Activated CD4-positive, alpha-beta memory T cell treated with anti-CD3 and anti-CD28 coated beads for 36 hours (primary cell): Measurements from ENCODE around the gene COL4A2. TPM values are rescaled to one million over a fixed set of nuclear protein-coding genes. Genes with fewer than 3 reads are reported as not detected.

ENCODE experiments used
- CTCF ChIA-PET: fragments of 350-600 bp; sonication (Branson Sonifier 250); formaldehyde crosslinking; loops from one replicate; lab custom pipeline; 2021; ENCODE audit warnings: antibody characterized with exemption, inconsistent platforms; lab: Charles Lee
- POLR2A ChIA-PET: fragments of 350-600 bp; sonication (Branson Sonifier 250); formaldehyde crosslinking; loops from one replicate; lab custom pipeline; 2021; ENCODE audit warnings: antibody characterized with exemption; lab: Charles Lee
- DNase-seq: peaks from one replicate; pipeline ENCODE4 v3.0.0-alpha.2; 2020
- H3K27ac Mint-ChIP-seq: one replicate; pipeline ENCODE4 v1.8.0; 2021; ENCODE audit warnings: mixed read lengths
- H3K27me3 Mint-ChIP-seq: one replicate; pipeline ENCODE4 v1.8.0; 2021; ENCODE audit warnings: mixed read lengths
- H3K36me3 Mint-ChIP-seq: one replicate; pipeline ENCODE4 v1.8.0; 2021; ENCODE audit warnings: mixed read lengths
- H3K4me1 Mint-ChIP-seq: one replicate; pipeline ENCODE4 v1.8.0; 2021; ENCODE audit warnings: low read depth, mixed read lengths
- H3K4me3 Mint-ChIP-seq: one replicate; pipeline ENCODE4 v1.8.0; 2021; ENCODE audit warnings: mild to moderate bottlenecking, mixed read lengths
- H3K9me3 Mint-ChIP-seq: one replicate; pipeline ENCODE4 v1.8.0; 2021; ENCODE audit warnings: mixed read lengths
- intact Hi-C: fragments of 100-400 bp; cut with micrococcal nuclease; formaldehyde crosslinking; loops from one replicate; pipeline ENCODE4 v1.15.1; 2023
- total RNA-seq, 2 experiments: library from RNA; stranded (reverse); gene quantifications; one replicate each; pipeline ENCODE4 v1.2.3, GENCODE V29; 2021

Gene COL4A2
- total RNA-seq, 2 experiments from 2014 or later, result not detected

- ChIA-PET CTCF (no interaction called here), POLR2A (no interaction called here)
- H3K27ac Mint-ChIP-seq, result no peak overlapping the region
- H3K4me3 Mint-ChIP-seq, result no peak overlapping the region
- H3K36me3 Mint-ChIP-seq, result no peaks in the 10 kb centered on the region
- no peak for DNase-seq
- H3K27me3 Mint-ChIP-seq, result peaks cover 36% of the 10 kb centered on the region
- intact Hi-C loops, result no loop called here
- H3K4me1 Mint-ChIP-seq, result no peaks in the 10 kb centered on the region
- H3K9me3 Mint-ChIP-seq, result no peaks in the 10 kb centered on the region
Observed at GRCh38 chr13:110435331-110435730, 128.2 kb downstream of the COL4A2 start.

DNA sequence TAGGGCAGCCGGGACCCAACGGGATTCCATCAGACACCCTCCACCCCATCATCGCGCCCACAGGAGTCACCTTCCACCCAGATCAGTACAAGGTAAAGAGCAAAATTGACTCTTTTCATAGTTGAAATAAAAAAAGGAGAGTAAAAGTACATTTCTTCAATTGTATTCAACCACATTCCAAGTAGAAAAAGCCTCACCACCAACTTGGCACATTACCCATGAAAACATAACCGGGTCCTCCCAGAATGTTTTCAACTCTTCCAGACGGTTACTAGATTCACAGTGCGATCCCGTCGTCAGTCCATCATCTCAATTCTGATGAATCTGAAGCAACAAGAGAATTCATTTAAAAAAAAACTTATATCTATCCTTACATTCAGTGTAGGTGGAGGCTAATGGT lies 129.2 kb downstream of the COL4A2 start:
- Mint-ChIP-seq H3K27ac (no peak overlapping the region), H3K36me3 (no peaks in the 10 kb centered on the region), H3K27me3 (peaks cover 31% of the 10 kb centered on the region), H3K4me3 (no peak overlapping the region), H3K4me1 (no peaks in the 10 kb centered on the region), H3K9me3 (no peaks in the 10 kb centered on the region)
- DNase-seq, result no peak
- intact Hi-C loops, result no loop called here
- CTCF ChIA-PET, result no interaction called here
- POLR2A ChIA-PET, result no interaction called here

DNA sequence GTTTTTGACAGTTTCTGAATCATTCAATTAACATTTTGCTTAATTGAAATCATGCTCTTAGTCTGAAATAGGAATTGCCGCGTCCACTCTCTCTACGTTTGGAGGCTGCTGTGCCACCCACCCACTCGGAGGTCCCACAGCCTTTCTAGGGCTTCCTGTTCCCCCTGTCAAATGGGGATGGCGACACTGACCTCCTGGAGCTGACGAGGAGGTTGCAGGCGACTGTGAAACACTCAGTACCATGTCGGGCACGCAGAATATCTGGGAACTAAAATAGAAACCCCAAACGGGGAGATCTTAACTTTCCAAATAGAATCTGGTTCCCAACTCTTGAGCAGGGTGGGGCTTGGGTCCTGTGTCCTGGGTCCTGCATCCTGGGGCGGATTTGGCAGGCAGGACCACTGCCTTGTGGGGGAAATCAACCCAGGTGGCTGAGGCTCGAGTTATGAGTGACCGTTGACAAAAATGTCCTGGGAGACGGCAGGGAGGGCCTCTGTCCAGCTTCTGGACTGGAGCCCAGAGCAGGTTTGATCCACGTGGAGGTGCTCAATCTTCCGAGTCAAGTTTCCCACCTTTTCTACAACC lies 129.8 kb downstream of the COL4A2 start:
- Mint-ChIP-seq H3K27me3 (peaks cover 32% of the 10 kb centered on the region), H3K36me3 (no peaks in the 10 kb centered on the region), H3K4me1 (no peaks in the 10 kb centered on the region), H3K4me3 (no peak overlapping the region), H3K9me3 (no peaks in the 10 kb centered on the region), H3K27ac (no peak overlapping the region)
- POLR2A ChIA-PET, result no interaction called here
- DNase-seq, result no peak
- intact Hi-C loops, result no loop called here
- CTCF ChIA-PET, result no interaction called here

- H3K9me3 Mint-ChIP-seq, result no peaks in the 10 kb centered on the region
- H3K36me3 Mint-ChIP-seq, result no peaks in the 10 kb centered on the region
- H3K4me1 Mint-ChIP-seq, result no peaks in the 10 kb centered on the region
- CTCF ChIA-PET, result no interaction called here
- no peak overlapping the region for H3K4me3 Mint-ChIP-seq
- H3K27ac Mint-ChIP-seq, result no peak overlapping the region
- POLR2A ChIA-PET, result no interaction called here
- DNase-seq, result no peak
- intact Hi-C loops, result no loop called here
- H3K27me3 Mint-ChIP-seq, result peaks cover 28% of the 10 kb centered on the region
Observed at GRCh38 chr13:110438211-110438610, 131.1 kb downstream of the COL4A2 start.

- H3K4me1 Mint-ChIP-seq, result no peaks in the 10 kb centered on the region
- no peaks in the 10 kb centered on the region for H3K9me3 Mint-ChIP-seq
- ChIA-PET POLR2A (no interaction called here), CTCF (no interaction called here)
- H3K36me3 Mint-ChIP-seq, result no peaks in the 10 kb centered on the region
- peaks cover 22% of the 10 kb centered on the region for H3K27me3 Mint-ChIP-seq
- H3K4me3 Mint-ChIP-seq, result no peak overlapping the region
- intact Hi-C loops, result no loop called here
- DNase-seq, result no peak
- H3K27ac Mint-ChIP-seq, result no peak overlapping the region
Observed at GRCh38 chr13:110438776-110439175, 131.7 kb downstream of the COL4A2 start.

GRCh38 chr13:110440946-110441731 lies 134.1 kb downstream of the COL4A2 start:
- H3K27ac Mint-ChIP-seq, result no peak overlapping the region
- H3K4me3 Mint-ChIP-seq, result no peak overlapping the region
- H3K27me3 Mint-ChIP-seq, result peaks cover 27% of the 10 kb centered on the region
- H3K36me3 Mint-ChIP-seq, result no peaks in the 10 kb centered on the region
- ChIA-PET CTCF (interaction anchor here (1.2 kb wide), 1 partner anchor 15 kb away, joined by 3 read pairs; no protein-coding TSS in a partner anchor), POLR2A (no interaction called here)
- no peaks in the 10 kb centered on the region for H3K4me1 Mint-ChIP-seq
- DNase-seq, result no peak
- H3K9me3 Mint-ChIP-seq, result no peaks in the 10 kb centered on the region
- intact Hi-C loops, result no loop called here

GRCh38 chr13:110442930-110443621 lies 136.0 kb downstream of the COL4A2 start:
- Mint-ChIP-seq H3K27ac (no peak overlapping the region), H3K4me1 (no peaks in the 10 kb centered on the region), H3K9me3 (no peaks in the 10 kb centered on the region), H3K27me3 (peaks cover 28% of the 10 kb centered on the region), H3K36me3 (no peaks in the 10 kb centered on the region), H3K4me3 (no peak overlapping the region)
- ChIA-PET CTCF (no interaction called here), POLR2A (no interaction called here)
- intact Hi-C loops, result no loop called here
- no peak for DNase-seq

GRCh38 chr13:110443622-110444225 lies 136.6 kb downstream of the COL4A2 start:
- H3K4me1 Mint-ChIP-seq, result no peaks in the 10 kb centered on the region
- no peaks in the 10 kb centered on the region for H3K36me3 Mint-ChIP-seq
- no peaks in the 10 kb centered on the region for H3K9me3 Mint-ChIP-seq
- ChIA-PET POLR2A (no interaction called here), CTCF (interaction anchor here (1.8 to 2.0 kb wide), 2 partner anchors 12 to 221 kb away, joined by 5 to 8 read pairs; no protein-coding TSS in a partner anchor)
- intact Hi-C loops, result no loop called here
- no peak for DNase-seq
- H3K27ac Mint-ChIP-seq, result no peak overlapping the region
- peaks cover 31% of the 10 kb centered on the region for H3K27me3 Mint-ChIP-seq
- H3K4me3 Mint-ChIP-seq, result no peak overlapping the region

DNA sequence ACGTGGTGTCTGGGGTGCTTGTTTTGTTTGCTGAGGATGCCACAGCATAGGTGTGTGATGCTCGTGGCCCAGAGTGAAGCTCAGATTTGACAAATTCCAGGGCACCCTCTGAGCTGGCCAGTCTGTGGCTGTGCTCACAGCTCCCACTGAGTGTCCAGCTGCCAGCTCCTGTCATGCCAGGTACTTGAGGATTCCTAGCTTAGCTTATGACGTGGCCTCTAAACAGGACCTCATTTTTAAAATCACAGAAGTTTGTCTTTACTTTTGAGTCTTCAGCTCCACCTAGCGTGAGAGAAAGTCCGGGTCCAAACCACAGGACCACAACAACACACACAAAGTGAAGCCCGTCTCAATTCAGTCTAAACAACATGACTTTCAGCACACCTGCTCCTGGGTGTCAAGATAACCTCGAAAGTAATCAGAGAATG lies 137.2 kb downstream of the COL4A2 start:
- intact Hi-C loops, result no loop called here

DNA sequence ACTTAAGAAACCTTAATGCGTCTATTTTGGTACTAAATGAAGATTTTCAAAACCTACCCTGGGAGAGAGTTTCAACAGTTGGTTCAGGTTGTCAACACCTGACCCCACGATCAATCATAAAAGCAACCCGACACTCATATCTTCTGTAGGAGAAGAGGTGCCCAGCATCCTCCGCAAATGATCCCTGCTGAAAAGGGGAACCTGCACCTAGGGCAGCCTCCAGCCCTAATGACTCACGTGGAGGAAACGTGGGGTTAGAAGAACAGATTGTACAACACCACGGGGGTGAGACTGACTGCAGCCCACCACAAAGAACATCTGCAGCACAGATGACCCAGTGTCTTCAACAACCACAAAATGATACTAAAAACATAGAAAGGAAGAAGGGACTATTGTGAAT lies 138.1 kb downstream of the COL4A2 start:
- ChIA-PET POLR2A (no interaction called here), CTCF (interaction anchor here (1.8 to 2.0 kb wide), 2 partner anchors 11 to 223 kb away, joined by 5 to 8 read pairs; no protein-coding TSS in a partner anchor)
- no peak for DNase-seq
- H3K36me3 Mint-ChIP-seq, result no peaks in the 10 kb centered on the region
- H3K9me3 Mint-ChIP-seq, result no peaks in the 10 kb centered on the region
- peaks cover 32% of the 10 kb centered on the region for H3K27me3 Mint-ChIP-seq
- intact Hi-C loops, result no loop called here
- H3K4me1 Mint-ChIP-seq, result no peaks in the 10 kb centered on the region
- H3K4me3 Mint-ChIP-seq, result no peak overlapping the region
- H3K27ac Mint-ChIP-seq, result no peak overlapping the region

More for the DNA sequence above, 137.2 kb downstream of the COL4A2 start:
- no peak for DNase-seq
- H3K4me1 Mint-ChIP-seq, result no peaks in the 10 kb centered on the region
- ChIA-PET POLR2A (no interaction called here), CTCF (interaction anchor here (1.8 to 2.0 kb wide), 2 partner anchors 12 to 222 kb away, joined by 5 to 8 read pairs; no protein-coding TSS in a partner anchor)
- H3K9me3 Mint-ChIP-seq, result no peaks in the 10 kb centered on the region
- H3K4me3 Mint-ChIP-seq, result no peak overlapping the region
- no peaks in the 10 kb centered on the region for H3K36me3 Mint-ChIP-seq
- H3K27ac Mint-ChIP-seq, result no peak overlapping the region
- H3K27me3 Mint-ChIP-seq, result peaks cover 32% of the 10 kb centered on the region

DNA sequence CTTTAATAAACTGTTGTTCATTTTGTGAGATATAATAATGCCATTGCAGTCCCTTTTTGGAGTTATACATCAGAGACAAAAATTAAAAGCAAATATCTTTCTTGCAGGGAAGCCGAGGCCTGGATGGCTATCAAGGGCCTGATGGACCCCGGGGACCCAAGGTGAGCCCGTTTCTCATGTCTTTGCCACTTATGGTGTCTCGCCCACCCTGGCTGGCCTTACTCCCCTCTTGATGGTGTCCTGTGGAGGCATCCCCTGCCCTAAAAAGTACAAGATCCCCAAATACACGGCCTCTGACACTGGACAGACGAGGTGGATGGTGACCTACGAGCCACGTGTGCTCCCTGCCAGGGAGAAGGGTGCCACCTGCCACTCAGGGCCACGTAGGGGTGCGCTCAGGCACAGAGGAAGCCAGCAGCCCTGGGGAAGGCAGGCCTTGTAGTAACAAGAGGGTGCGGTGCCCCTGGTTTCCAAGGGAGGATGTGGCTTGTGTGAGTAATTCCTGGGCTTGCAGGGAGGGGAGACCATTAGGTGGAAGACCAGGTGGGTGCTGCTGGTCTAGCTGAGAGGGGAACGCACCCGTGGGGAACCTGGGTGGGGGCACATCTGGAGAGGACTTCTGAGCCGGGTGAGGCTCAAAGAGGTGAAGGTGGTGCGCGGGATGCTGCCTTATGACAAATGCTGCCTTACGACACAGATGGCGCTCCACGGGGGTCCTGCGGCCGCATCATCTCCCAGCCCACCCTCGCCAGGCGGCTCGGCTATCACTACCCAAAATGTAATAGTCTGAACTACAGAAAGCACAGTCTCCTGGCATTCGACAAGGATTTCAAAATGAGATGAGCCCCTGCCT lies 138.9 kb downstream of the COL4A2 start:
- Mint-ChIP-seq H3K4me1 (no peaks in the 10 kb centered on the region), H3K27me3 (peaks cover 30% of the 10 kb centered on the region), H3K36me3 (no peaks in the 10 kb centered on the region), H3K4me3 (no peak overlapping the region), H3K9me3 (no peaks in the 10 kb centered on the region), H3K27ac (no peak overlapping the region)
- POLR2A ChIA-PET, result no interaction called here
- DNase-seq, result no peak
- CTCF ChIA-PET, result interaction anchor here (2.0 kb wide), 1 partner anchor 224 kb away, joined by 5 read pairs; no protein-coding TSS in a partner anchor
- intact Hi-C loops, result no loop called here
